HCT116 (cell line): Measurements from ENCODE around the gene NCAN. TPM values are rescaled to one million over a fixed set of nuclear protein-coding genes. Genes with fewer than 3 reads are reported as not detected.

Source experiments
- ATAC-seq: fragments of 200-7000 bp; cut with Tn5 transposase; 2 replicates; pipeline ENCODE4 v1.9.1; 2020; ENCODE audit warnings: mild to moderate bottlenecking, moderate library complexity
- BruUV-seq: library from RNA; stranded (reverse); fragments of 400-500 nt; replicated peaks from 2 replicates; lab custom pipeline; 2021; lab: Mats Ljungman, UMichigan
- CTCF ChIA-PET: fragments of 300-600 bp; sonication (Branson Sonifier 250); formaldehyde crosslinking; loops from one replicate; lab custom pipeline; 2021; ENCODE audit warnings: antibody characterized with exemption; lab: Charles Lee
- POLR2A ChIA-PET: fragments of 300-600, 350-600 bp; sonication (Branson Sonifier 250); formaldehyde crosslinking; loops from one replicate; lab custom pipeline; 2021; ENCODE audit warnings: antibody characterized with exemption; lab: Charles Lee
- RAD21 ChIA-PET, 2 experiments: fragments of 300-600 bp; sonication (Branson Sonifier 250); formaldehyde crosslinking; loops; one replicate each; lab custom pipeline; 2023; ENCODE audit warnings: low total read pairs in 2 of 2; ENCODE audit not compliant: uncharacterized antibody in 2 of 2, unreplicated experiment in 2 of 2, low non-redundant PET in 1 of 2; lab: Charles Lee
- DNase-seq: peaks from one replicate; pipeline ENCODE4 v3.0.0-alpha.2; 2010; ENCODE audit warnings: low read depth, low spot score
- H2AFZ ChIP-seq: fragments of 200-600 bp; shearing (Covaris generic), sonication (generic); 2 replicates; pipeline ENCODE4 v1.6.1; 2017; ENCODE audit warnings: low read depth, mixed run types, mixed read lengths, antibody characterized with exemption, low read length; ENCODE audit not compliant: poor library complexity, severe bottlenecking
- H3K27ac ChIP-seq: 2 replicates; pipeline ENCODE4 v1.5.1; 2012; ENCODE audit warnings: low read depth, low read length
- H3K27me3 ChIP-seq: fragments of 200-600 bp; sonication (generic); 2 replicates; pipeline ENCODE4 v1.6.1; 2016; ENCODE audit warnings: mixed run types, low read length, mixed read lengths; ENCODE audit not compliant: insufficient read depth
- H3K36me3 ChIP-seq, 2 experiments: fragments of 200-500 bp in 1 of 2; fragments of 200-600 bp in 1 of 2; sonication (Bioruptor generic) in 1 of 2; sonication (generic) in 1 of 2; 2 replicates each; pipeline versions ENCODE4 v1.5.1 to v1.6.1; 2014 to 2016; ENCODE audit warnings: low read length in 2 of 2, inconsistent platforms in 1 of 2, mixed read lengths in 1 of 2, mixed run types in 1 of 2; ENCODE audit not compliant: insufficient read depth in 2 of 2, control insufficient read depth in 1 of 2
- H3K4me1 ChIP-seq, 2 experiments: fragments of 200-600 bp in 1 of 2; sonication (generic) in 1 of 2; 2 replicates each; pipeline versions ENCODE4 v1.5.1 to v1.6.1; 2012 to 2017; ENCODE audit warnings: low read length in 2 of 2, inconsistent platforms in 1 of 2, mild to moderate bottlenecking in 1 of 2, mixed read lengths in 1 of 2, mixed run types in 1 of 2, moderate library complexity in 1 of 2; ENCODE audit not compliant: insufficient read depth in 2 of 2, control insufficient read depth in 1 of 2
- H3K4me2 ChIP-seq: fragments of 200-600 bp; sonication (generic); 2 replicates; pipeline ENCODE4 v1.6.1; 2017; ENCODE audit warnings: mixed run types, low read length, mixed read lengths
- H3K4me3 ChIP-seq, 2 experiments: fragments of 200-600 bp in 1 of 2; sonication (generic) in 1 of 2; replicated peaks in 1 of 2; 2 replicates each; pipeline ENCODE4 v1.5.1; 2011 to 2016; ENCODE audit warnings: low read length in 2 of 2, control low read depth in 1 of 2, low read depth in 1 of 2, mild to moderate bottlenecking in 1 of 2, mixed read lengths in 1 of 2, mixed run types in 1 of 2
- H3K79me2 ChIP-seq: fragments of 200-600 bp; sonication (generic); 2 replicates; pipeline ENCODE4 v1.6.1; 2017; ENCODE audit warnings: mild to moderate bottlenecking, mixed run types, low read length, moderate library complexity, mixed read lengths; ENCODE audit not compliant: insufficient read depth
- H3K9ac ChIP-seq: fragments of 200-600 bp; sonication (generic); 2 replicates; pipeline ENCODE4 v1.6.1; 2016; ENCODE audit warnings: low read length, mixed read lengths
- H3K9me2 ChIP-seq: fragments of 200-600 bp; sonication (generic), shearing (Covaris generic); 2 replicates; pipeline ENCODE4 v1.6.1; 2017; ENCODE audit warnings: mixed run types, mild to moderate bottlenecking, moderate library complexity; ENCODE audit not compliant: insufficient read depth
- H3K9me3 ChIP-seq, 2 experiments: fragments of 200-500 bp in 1 of 2; fragments of 200-600 bp in 1 of 2; sonication (Bioruptor generic) in 1 of 2; sonication (generic) in 1 of 2; 2 replicates each; pipeline ENCODE4 v1.6.1; 2014 to 2017; ENCODE audit warnings: low read length in 2 of 2, mixed read lengths in 2 of 2, inconsistent platforms in 1 of 2, low read depth in 1 of 2, mild to moderate bottlenecking in 1 of 2, mixed run types in 1 of 2, moderate library complexity in 1 of 2; ENCODE audit not compliant: control insufficient read depth in 1 of 2, insufficient read depth in 1 of 2
- H4K20me1 ChIP-seq: fragments of 200-600 bp; sonication (generic), shearing (Covaris generic); 2 replicates; pipeline ENCODE4 v1.6.1; 2017; ENCODE audit warnings: mixed run types, mild to moderate bottlenecking, moderate library complexity; ENCODE audit not compliant: insufficient read depth
- EZH2phosphoT487 ChIP-seq: fragments of 200-600 bp; IDR thresholded peaks from 2 replicates; pipeline ENCODE4 v1.6.1; 2018; ENCODE audit warnings: antibody characterized with exemption, borderline replicate concordance
- SIN3A ChIP-seq: IDR thresholded peaks from 2 replicates; pipeline ENCODE4 v1.6.1; 2012; ENCODE audit warnings: low read depth
- SP1 ChIP-seq: IDR thresholded peaks from 2 replicates; pipeline ENCODE4 v1.6.1; 2012; ENCODE audit warnings: low read depth
- YY1 ChIP-seq: IDR thresholded peaks from 2 replicates; pipeline ENCODE4 v1.6.1; 2011; ENCODE audit warnings: low read length, low read depth, moderate library complexity, mild to moderate bottlenecking; ENCODE audit not compliant: insufficient replicate concordance; ENCODE audit errors: extremely low read depth
- intact Hi-C: fragments of 100-400 bp; cut with micrococcal nuclease; formaldehyde crosslinking; loops from 2 replicates; pipeline ENCODE4 v1.10.0; 2022
- total RNA-seq: library from RNA; stranded (reverse); gene quantifications from one replicate; pipeline ENCODE4 v1.2.1, GENCODE V29; 2021; ENCODE audit not compliant: unreplicated experiment

Gene NCAN
- total RNA-seq, 1 experiment from 2014 or later = 0.07 TPM

GRCh38 chr19:19257137-19257536 is 45.4 kb downstream of the NCAN start:
- Histone ChIP-seq H3K9ac (no peak overlapping the region), H3K27me3 (peaks cover under 1% of the 10 kb centered on the region; the same call in 1 of the 2 replicates), H3K4me2 (no peak overlapping the region), H3K4me1 (0 out of 4 replicates have a peak, but pooled peaks cover 0 to 6% of the 10 kb centered on the region in 2 experiments), H3K4me3 (no peak overlapping the region)
- ATAC-seq = no peak
- intact Hi-C loops = no loop called here
- CTCF ChIA-PET = no interaction called here
- POLR2A ChIA-PET = no interaction called here
- no peak for DNase-seq
- no peak for TF ChIP-seq EZH2phosphoT487
- no peak for TF ChIP-seq SIN3A
- TF ChIP-seq, all 23 proteins: peak for 0
- no peaks in the 10 kb centered on the region for H3K9me2 ChIP-seq
- BruUV-seq = no TSS peak
- H3K27ac ChIP-seq = no peak overlapping the region
- no peaks in the 10 kb centered on the region for H4K20me1 ChIP-seq
- RAD21 ChIA-PET = no interaction called here
- H3K79me2 ChIP-seq = no peaks in the 10 kb centered on the region
- no peaks in the 10 kb centered on the region for H3K9me3 ChIP-seq
- H3K36me3 ChIP-seq = no peaks in the 10 kb centered on the region
- H2AFZ ChIP-seq = no peak overlapping the region

GRCh38 chr19:19257836-19258588 is 46.3 kb downstream of the NCAN start:
- no peak overlapping the region for H3K4me2 ChIP-seq
- H3K9me3 ChIP-seq = no peaks in the 10 kb centered on the region
- H4K20me1 ChIP-seq = no peaks in the 10 kb centered on the region
- ChIA-PET RAD21 (no interaction called here), POLR2A (no interaction called here), CTCF (no interaction called here)
- no peaks in the 10 kb centered on the region for H3K9me2 ChIP-seq
- H2AFZ ChIP-seq = no peak overlapping the region
- DNase-seq (no peak), ATAC-seq (no peak)
- no peak overlapping the region for H3K4me3 ChIP-seq
- TF ChIP-seq SP1 (no peak), YY1 (no peak)
- no TSS peak for BruUV-seq
- 0 out of 4 replicates have a peak, but pooled peaks cover 0 to 6% of the 10 kb centered on the region in 2 experiments for H3K4me1 ChIP-seq
- intact Hi-C loops = no loop called here
- no peak overlapping the region for H3K9ac ChIP-seq
- no peak overlapping the region for H3K27ac ChIP-seq
- no peaks in the 10 kb centered on the region for H3K79me2 ChIP-seq
- no peaks in the 10 kb centered on the region for H3K27me3 ChIP-seq
- no peaks in the 10 kb centered on the region for H3K36me3 ChIP-seq
